Calu3 (cell line): ENCODE results near the gene MRPS23. TPM values are rescaled to one million over a fixed set of nuclear protein-coding genes. Genes with fewer than 3 reads are reported as not detected.

Experiments
- BruUV-seq: library from RNA; stranded (reverse); fragments of 400-500 nt; replicated peaks from 2 replicates; lab custom pipeline; 2021; lab: Mats Ljungman, UMichigan
- CTCF ChIA-PET: fragments of 300-600 bp; sonication (Branson Sonifier 250); formaldehyde crosslinking; loops from one replicate; lab custom pipeline; 2022; ENCODE audit warnings: antibody characterized with exemption; lab: Charles Lee
- DNase-seq: peaks from one replicate; pipeline ENCODE4 v3.0.0; 2022
- H3K27ac Mint-ChIP-seq: one replicate; pipeline ENCODE4 v1.8.0; 2022; ENCODE audit warnings: mixed read lengths; ENCODE audit not compliant: unreplicated experiment
- H3K27me3 Mint-ChIP-seq: one replicate; pipeline ENCODE4 v1.8.0; 2022; ENCODE audit warnings: mixed read lengths; ENCODE audit not compliant: unreplicated experiment
- H3K36me3 Mint-ChIP-seq: one replicate; pipeline ENCODE4 v1.8.0; 2022; ENCODE audit warnings: mild to moderate bottlenecking, moderate library complexity, mixed read lengths; ENCODE audit not compliant: insufficient read depth, unreplicated experiment
- H3K4me1 Mint-ChIP-seq: one replicate; pipeline ENCODE4 v1.8.0; 2022; ENCODE audit warnings: mild to moderate bottlenecking, low read depth, mixed read lengths; ENCODE audit not compliant: unreplicated experiment
- H3K4me3 Mint-ChIP-seq: one replicate; pipeline ENCODE4 v1.8.0; 2022; ENCODE audit warnings: mild to moderate bottlenecking, low read depth, moderate library complexity, mixed read lengths; ENCODE audit not compliant: unreplicated experiment
- H3K9me3 Mint-ChIP-seq: one replicate; pipeline ENCODE4 v1.8.0; 2022; ENCODE audit warnings: low read depth, mixed read lengths; ENCODE audit not compliant: unreplicated experiment
- CTCF ChIP-seq: fragments of 200-600 bp; IDR thresholded peaks from one replicate; pipeline ENCODE4 v1.8.0; 2022; ENCODE audit warnings: antibody characterized with exemption; ENCODE audit not compliant: unreplicated experiment
- intact Hi-C: fragments of 100-400 bp; cut with micrococcal nuclease; formaldehyde crosslinking; loops from one replicate; pipeline ENCODE4 v1.10.0; 2022; ENCODE audit not compliant: unreplicated experiment
- total RNA-seq: library from RNA; stranded (reverse); gene quantifications from 2 replicates; pipeline ENCODE4 v1.2.3, GENCODE V29; 2022

MRPS23 gene
- total RNA-seq, 1 experiment from 2014 or later = 38.1 TPM

- intact Hi-C loops = no loop called here
- H3K27ac Mint-ChIP-seq = peak overlapping the region; percentile 56
- H3K4me3 Mint-ChIP-seq = no peak overlapping the region
- H3K9me3 Mint-ChIP-seq = no peaks in the 10 kb centered on the region
- BruUV-seq = no TSS peak
- TF ChIP-seq CTCF = no peak
- CTCF ChIA-PET = interaction anchor here (1.0 kb wide), 1 partner anchor 64 kb away, joined by 4 read pairs; no protein-coding TSS in a partner anchor
- H3K36me3 Mint-ChIP-seq = peaks cover 21% of the 10 kb centered on the region
- DNase-seq = no peak
- no peaks in the 10 kb centered on the region for H3K27me3 Mint-ChIP-seq
- H3K4me1 Mint-ChIP-seq = peaks cover 36% of the 10 kb centered on the region
These were observed 41.0 kb upstream of the MRPS23 start for GRCh38 chr17:57890857-57891232.

DNA sequence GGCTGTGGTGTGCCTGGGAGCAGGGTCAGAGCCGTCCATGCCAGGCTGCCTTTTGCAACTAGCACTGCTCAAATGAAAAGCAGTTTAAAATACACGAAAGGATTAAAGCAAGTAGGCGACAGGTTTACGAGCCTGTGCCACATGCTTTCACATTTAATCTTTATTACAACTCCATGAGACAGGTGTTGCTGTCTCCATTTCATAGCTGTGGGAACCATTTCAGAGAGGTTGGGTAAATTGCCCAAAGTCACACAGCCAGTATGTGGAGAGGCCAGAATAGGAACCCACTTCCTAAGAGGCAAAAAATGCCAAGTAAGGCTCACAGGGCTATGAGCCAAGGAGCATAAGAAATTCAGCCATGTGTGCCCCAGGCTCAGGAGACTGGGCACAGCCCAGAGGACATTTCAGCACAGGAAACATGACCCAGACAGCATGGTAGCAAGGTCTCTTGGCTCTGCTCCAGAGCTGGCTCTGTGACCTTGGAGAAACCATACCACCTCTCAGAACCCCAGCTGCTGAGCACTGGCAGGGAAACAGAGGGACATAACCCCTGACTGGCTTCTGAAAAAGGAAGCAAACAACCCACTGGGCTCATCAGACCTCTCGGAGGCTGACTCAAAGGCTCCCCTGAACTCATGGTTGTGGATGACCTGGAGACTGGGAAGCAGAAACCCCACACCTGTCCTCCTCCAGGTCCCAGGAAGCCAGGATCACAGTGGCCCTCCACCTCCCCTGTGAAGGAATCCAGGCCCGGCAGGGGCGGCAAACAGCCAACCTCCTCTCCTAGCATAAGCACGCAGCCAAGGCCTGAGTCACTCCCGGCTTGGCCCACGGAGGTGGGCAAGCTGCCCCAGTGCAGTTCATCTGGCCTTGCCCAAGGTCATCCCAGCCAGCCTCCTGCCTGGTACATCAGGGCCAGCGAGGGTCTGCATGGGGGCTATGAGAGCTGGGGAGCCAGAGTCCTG, 40.3 kb upstream of the MRPS23 start:
- intact Hi-C loops = no loop called here
- H3K9me3 Mint-ChIP-seq = no peaks in the 10 kb centered on the region
- H3K27me3 Mint-ChIP-seq = no peaks in the 10 kb centered on the region
- peaks cover 36% of the 10 kb centered on the region for H3K4me1 Mint-ChIP-seq
- peaks cover 21% of the 10 kb centered on the region for H3K36me3 Mint-ChIP-seq
- peak; percentile 55 for DNase-seq
- H3K27ac Mint-ChIP-seq = peak overlapping the region; percentile 56
- no peak overlapping the region for H3K4me3 Mint-ChIP-seq
- no TSS peak for BruUV-seq
- CTCF ChIA-PET = interaction anchor here (1.0 to 1.1 kb wide), 2 partner anchors 54 to 64 kb away, joined by 3 to 4 read pairs; no protein-coding TSS in a partner anchor
- no peak for TF ChIP-seq CTCF

- H3K4me1 Mint-ChIP-seq = peaks cover 36% of the 10 kb centered on the region
- no peak for TF ChIP-seq CTCF
- CTCF ChIA-PET = interaction anchor here (1.1 kb wide), 1 partner anchor 55 kb away, joined by 3 read pairs; no protein-coding TSS in a partner anchor
- intact Hi-C loops = no loop called here
- peaks cover 22% of the 10 kb centered on the region for H3K36me3 Mint-ChIP-seq
- DNase-seq = no peak
- no peaks in the 10 kb centered on the region for H3K27me3 Mint-ChIP-seq
- H3K9me3 Mint-ChIP-seq = no peaks in the 10 kb centered on the region
- no TSS peak for BruUV-seq
- no peak overlapping the region for H3K4me3 Mint-ChIP-seq
- H3K27ac Mint-ChIP-seq = no peak overlapping the region
These were observed 39.4 kb upstream of the MRPS23 start for GRCh38 chr17:57889252-57889651.

DNA sequence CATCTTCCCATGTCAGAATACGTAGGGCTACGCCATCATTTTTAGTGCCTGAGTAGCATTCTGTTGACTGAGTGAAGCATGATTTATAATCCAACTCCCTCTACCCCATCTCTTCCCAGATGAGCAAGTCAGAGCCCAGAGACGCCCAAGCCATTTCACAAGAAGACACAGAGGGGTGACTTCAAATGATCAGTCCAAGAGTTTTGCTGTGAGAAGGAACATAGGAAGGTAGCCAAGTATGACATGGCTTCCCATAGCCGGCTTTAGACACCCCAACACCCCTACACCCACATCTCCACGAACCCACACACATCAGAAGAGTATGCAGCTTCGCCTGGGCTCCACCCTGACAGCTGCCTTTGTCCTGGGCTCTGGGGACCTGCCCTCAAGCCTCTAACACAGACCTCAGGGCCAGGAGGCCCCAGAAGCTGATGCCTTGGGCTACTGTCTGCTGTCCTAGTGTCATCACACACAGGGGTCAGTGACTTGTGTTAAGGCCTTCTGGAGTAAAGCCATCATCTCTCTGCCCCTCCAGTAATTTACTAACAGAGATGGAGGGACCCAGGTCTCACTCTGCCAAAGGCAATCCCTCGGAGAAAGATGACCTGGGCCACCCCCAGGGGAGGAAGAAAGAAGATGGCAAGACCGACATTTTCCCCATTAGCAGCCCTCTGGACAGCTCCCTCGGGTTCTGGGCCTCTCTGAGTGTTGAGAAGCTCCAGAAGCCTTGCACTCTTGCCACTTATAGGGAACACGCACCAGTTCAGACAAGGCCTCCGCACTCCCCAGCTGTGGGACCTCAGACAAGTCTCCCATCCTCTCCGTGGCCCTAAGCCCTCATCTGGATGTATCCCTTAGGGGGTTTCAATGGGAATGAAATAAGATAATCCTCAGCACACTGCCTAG, 38.7 kb upstream of the MRPS23 start:
- no TSS peak for BruUV-seq
- Mint-ChIP-seq H3K27ac (no peak overlapping the region), H3K4me3 (no peak overlapping the region)

More for the DNA sequence above, 38.7 kb upstream of the MRPS23 start:
- no peaks in the 10 kb centered on the region for H3K9me3 Mint-ChIP-seq
- TF ChIP-seq CTCF = no peak
- no peak for DNase-seq
- intact Hi-C loops = no loop called here
- CTCF ChIA-PET = no interaction called here
- H3K4me1 Mint-ChIP-seq = peaks cover 36% of the 10 kb centered on the region
- H3K27me3 Mint-ChIP-seq = no peaks in the 10 kb centered on the region
- H3K36me3 Mint-ChIP-seq = peaks cover 25% of the 10 kb centered on the region
